ENCODE data around the gene ZFP69. TPM values are rescaled to one million over a fixed set of nuclear protein-coding genes. Genes with fewer than 3 reads are reported as not detected.

ZFP69 gene
- total RNA-seq, 2 donors from 2014 or later = 1.9 to 3.4 TPM

DNA sequence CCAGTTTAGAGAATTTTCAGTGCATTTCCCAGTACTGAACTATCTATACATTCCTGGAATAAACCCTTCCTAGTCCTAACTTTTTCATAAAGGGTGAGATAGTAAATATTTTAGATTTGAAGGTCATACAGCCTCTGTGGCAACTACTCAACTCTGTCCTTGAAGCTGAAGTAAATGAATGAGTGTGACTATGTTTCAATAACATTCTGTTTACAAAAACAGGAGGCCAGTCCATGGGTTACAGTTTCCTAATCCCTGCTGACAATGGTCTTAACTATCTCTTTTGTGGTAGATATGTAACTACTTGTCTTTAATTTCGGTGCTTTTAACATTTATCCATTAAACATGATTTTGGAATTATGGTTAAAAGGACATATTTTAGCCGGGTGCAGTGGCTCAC lies 58.6 kb downstream of the ZFP69 start:
- ATAC-seq (replicated peaks) = no peak
- Mint-ChIP-seq H3K4me1 (peaks cover 17% of the 10 kb centered on the region), H3K9me3 (peaks cover 7% of the 10 kb centered on the region), H3K36me3 (ENCODE audit: low read depth) (peaks cover 9% of the 10 kb centered on the region), H3K4me3 (no peak overlapping the region), H3K27ac (no peak overlapping the region), H3K27me3 (no peaks in the 10 kb centered on the region)

DNA sequence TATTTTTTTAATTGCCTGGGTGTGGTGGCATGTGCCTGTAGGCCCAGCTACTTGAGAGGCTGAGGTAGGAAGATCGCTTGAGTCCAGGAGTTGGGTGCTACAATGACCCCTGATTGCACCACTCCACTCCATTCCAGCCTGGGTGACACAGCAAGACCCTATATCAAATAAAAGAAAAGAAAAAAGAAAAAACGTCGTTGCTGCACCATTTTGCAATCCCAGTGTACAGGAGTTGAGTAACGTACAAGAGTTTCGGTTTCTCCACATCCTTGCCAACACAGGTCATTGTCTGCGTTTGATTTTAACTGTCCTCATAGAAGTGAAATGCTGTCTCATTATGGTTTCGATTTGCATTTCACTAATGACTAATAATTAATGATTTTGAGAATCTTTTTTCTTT lies 62.2 kb downstream of the ZFP69 start:
- Mint-ChIP-seq H3K9me3 (no peaks in the 10 kb centered on the region), H3K4me1 (no peaks in the 10 kb centered on the region), H3K27me3 (no peaks in the 10 kb centered on the region), H3K4me3 (no peak overlapping the region), H3K36me3 (ENCODE audit: low read depth) (peaks cover 39% of the 10 kb centered on the region), H3K27ac (no peak overlapping the region)
- ATAC-seq (replicated peaks) = no peak

Other genes with a start within 250 kb of the ZFP69 start
- gene TMCO2, start 229.4 kb upstream of the ZFP69 start, total RNA-seq = under 1 TPM in 1 of 2 donors, not detected in 1; 0.50 TPM
- 10 to 100 TPM; 26.1 to 36.4 TPM for gene ZMPSTE24, start 219.1 kb upstream of the ZFP69 start, total RNA-seq
- gene COL9A2, start 160.0 kb upstream of the ZFP69 start, total RNA-seq = 10 to 100 TPM in 1 of 2 donors, 1 to 10 TPM in 1; 7.5 to 18.9 TPM
- gene SMAP2, start 103.6 kb upstream of the ZFP69 start, total RNA-seq = 100 to 1,000 TPM; 219 to 280 TPM
- 1 to 10 TPM; 2.8 to 3.3 TPM for gene ZFP69B, start 26.8 kb upstream of the ZFP69 start, total RNA-seq
- gene EXO5, start 31.5 kb downstream of the ZFP69 start, total RNA-seq = 1 to 10 TPM; 6.6 to 6.7 TPM
- gene ZNF684, start 54.3 kb downstream of the ZFP69 start, total RNA-seq = 1 to 10 TPM; 3.5 to 5.8 TPM
- gene RIMS3, start 188.4 kb downstream of the ZFP69 start, total RNA-seq = 1 to 10 TPM; 3.0 to 4.2 TPM
- 10 to 100 TPM; 61.2 to 65.2 TPM for gene NFYC, start 214.4 kb downstream of the ZFP69 start, total RNA-seq

Measured in activated T-helper 17 cell treated with anti-CD3 and anti-CD28 coated beads, Interleukin-2, amount 50 U/mL, for 72 hours (primary cell).